Activated T-helper 1 cell treated with anti-CD3 and anti-CD28 coated beads, Interleukin-2, amount 50 U/mL, for 16 hours (primary cell): ENCODE data around the gene AGAP1.
"Not testable (repeated sequence)": the region's sequence is repeated elsewhere in the genome, so short reads cannot be mapped to it uniquely, and the experiment has no call there.

Experiments used
- DNase-seq, 2 donors: peaks; one replicate each; pipeline ENCODE4 v3.0.0-alpha.2; 2020; ENCODE audit warnings: low read depth in 1 of 2, low spot score in 1 of 2

Gene AGAP1

GRCh38 chr2:235587202-235587601 is 93.4 kb downstream of the AGAP1 start:
- no peak for DNase-seq

GRCh38 chr2:235588750-235589149 is 94.9 kb downstream of the AGAP1 start:
- DNase-seq, result no peak

GRCh38 chr2:235591231-235591730 is 97.4 kb downstream of the AGAP1 start:
- DNase-seq, result no peak

GRCh38 chr2:235591921-235592320 is 98.1 kb downstream of the AGAP1 start:
- no peak for DNase-seq

- DNase-seq, result no peak
Observed at GRCh38 chr2:235592430-235592829, 98.6 kb downstream of the AGAP1 start.

GRCh38 chr2:235592836-235593235 is 99.0 kb downstream of the AGAP1 start:
- no peak for DNase-seq

- DNase-seq, result no peak
Observed at GRCh38 chr2:235594041-235594440, 100.2 kb downstream of the AGAP1 start.

GRCh38 chr2:235594964-235595363 is 101.1 kb downstream of the AGAP1 start:
- DNase-seq, result no peak

GRCh38 chr2:235595422-235596010 is 101.7 kb downstream of the AGAP1 start:
- DNase-seq, result no peak

- no peak for DNase-seq
Observed at GRCh38 chr2:235596272-235596671, 102.4 kb downstream of the AGAP1 start.

GRCh38 chr2:235597081-235597615 is 103.3 kb downstream of the AGAP1 start:
- DNase-seq, result no peak

GRCh38 chr2:235598026-235598425 is 104.2 kb downstream of the AGAP1 start:
- DNase-seq, result no peak

- DNase-seq, result no peak
Observed at GRCh38 chr2:235598532-235599531, 105.0 kb downstream of the AGAP1 start.

GRCh38 chr2:235599596-235600338 is 105.9 kb downstream of the AGAP1 start:
- no peak for DNase-seq

- no peak for DNase-seq
Observed at GRCh38 chr2:235600406-235600805, 106.6 kb downstream of the AGAP1 start.

GRCh38 chr2:235600926-235601325 is 107.1 kb downstream of the AGAP1 start:
- no peak for DNase-seq

- DNase-seq, result no peak
Observed at GRCh38 chr2:235601960-235602704, 108.3 kb downstream of the AGAP1 start.

- not testable (repeated sequence) for DNase-seq
Observed at GRCh38 chr2:235602971-235603370, 109.1 kb downstream of the AGAP1 start.

GRCh38 chr2:235603659-235604058 is 109.8 kb downstream of the AGAP1 start:
- no peak for DNase-seq

- no peak for DNase-seq
Observed at GRCh38 chr2:235605312-235606003, 111.6 kb downstream of the AGAP1 start.
